Right renal cortex interstitium (tissue), 3 donors: Measurements from ENCODE around the gene NTN4. TPM values are rescaled to one million over a fixed set of nuclear protein-coding genes. Genes with fewer than 3 reads are reported as not detected.
A peak's percentile ranks its signal among the peaks of the same experiment; 100 is the strongest.
"Not testable (repeated sequence)": the region's sequence is repeated elsewhere in the genome, so short reads cannot be mapped to it uniquely, and the experiment has no call there.

Experiments
- DNase-seq, 3 donors: peaks; one replicate each; pipeline ENCODE4 v3.0.0-alpha.2; 2013; ENCODE audit warnings: low read depth in 3 of 3, low spot score in 2 of 3
- polyA plus RNA-seq, 3 donors: library from polyadenylated mRNA; unstranded; fragments of 120-200 nt; gene quantifications; one replicate each; pipeline ENCODE4 v1.2.1, GENCODE V29; 2013; ENCODE audit not compliant: insufficient read length in 3 of 3

Gene NTN4
- polyA plus RNA-seq, 3 donors: 99.0 to 133 (median 114) TPM

GRCh38 chr12:95633732-95634465 is 156.7 kb downstream of the NTN4 start:
- no peak for DNase-seq

GRCh38 chr12:95633049-95633731 is 157.4 kb downstream of the NTN4 start:
- no peak for DNase-seq

- no peak for DNase-seq
Measured at GRCh38 chr12:95630496-95630895, 160.1 kb downstream of the NTN4 start.

- no peak for DNase-seq
Measured at GRCh38 chr12:95629392-95629791, 161.2 kb downstream of the NTN4 start.

- no peak for DNase-seq
Measured at GRCh38 chr12:95626854-95627253, 163.7 kb downstream of the NTN4 start.

GRCh38 chr12:95625012-95625411 is 165.6 kb downstream of the NTN4 start:
- DNase-seq: no peak

GRCh38 chr12:95624589-95624988 is 166.0 kb downstream of the NTN4 start:
- peak in 1 of 3 donors; percentile 44 for DNase-seq

GRCh38 chr12:95623554-95624170 is 166.9 kb downstream of the NTN4 start:
- peak in 1 of 3 donors; percentile 44 for DNase-seq

- no peak for DNase-seq
Measured at GRCh38 chr12:95622879-95623278, 167.7 kb downstream of the NTN4 start.

GRCh38 chr12:95621725-95622124 is 168.8 kb downstream of the NTN4 start:
- DNase-seq: no peak

- DNase-seq: no peak
Measured at GRCh38 chr12:95620171-95620570, 170.4 kb downstream of the NTN4 start.

- DNase-seq: not testable (repeated sequence)
Measured at GRCh38 chr12:95616470-95616869, 174.1 kb downstream of the NTN4 start.

GRCh38 chr12:95615749-95616148 is 174.8 kb downstream of the NTN4 start:
- DNase-seq: no peak

- no peak for DNase-seq
Measured at GRCh38 chr12:95614390-95614982, 176.1 kb downstream of the NTN4 start.

GRCh38 chr12:95613021-95613420 is 177.5 kb downstream of the NTN4 start:
- DNase-seq: no peak

- DNase-seq: no peak
Measured at GRCh38 chr12:95611676-95612309, 178.8 kb downstream of the NTN4 start.

GRCh38 chr12:95608252-95609033 is 182.1 kb downstream of the NTN4 start:
- DNase-seq: no peak
